AG04449 (cell line): ENCODE data around the gene RHOU.

ENCODE experiments used
- CTCF ChIA-PET: fragments of 350-600 bp; formaldehyde crosslinking; extraction: SDS; loops from one replicate; lab custom pipeline; 2021; ENCODE audit warnings: antibody characterized with exemption; lab: Yijun Ruan, JAX
- POLR2A ChIA-PET: fragments of 400-600, 350-600 bp; formaldehyde crosslinking; extraction: SDS; loops from one replicate; lab custom pipeline; 2020; ENCODE audit warnings: antibody characterized with exemption, inconsistent platforms; lab: Yijun Ruan, JAX
- DNase-seq: peaks from one replicate; pipeline ENCODE4 v3.0.0-alpha.2; 2010; ENCODE audit warnings: low read depth, low spot score
- H3K4me3 ChIP-seq: 2 replicates; pipeline ENCODE4 v1.5.1; 2011; ENCODE audit warnings: low read depth, mild to moderate bottlenecking, control low read depth, low read length
- TF ChIP-seq, protein P1 (sequence below): IDR thresholded peaks from one replicate; pipeline ENCODE4 v1.5.1; 2011; ENCODE audit warnings: mild to moderate bottlenecking, moderate library complexity, low read length, control low read depth, inconsistent platforms; ENCODE audit not compliant: insufficient read depth; ENCODE audit errors: missing control alignments

The RHOU gene

GRCh38 chr1:228752258-228752657 lies 17.0 kb downstream of the RHOU start:
- CTCF ChIA-PET, result interaction anchor here (2.0 kb wide), 1 partner anchor 88 kb away, joined by 5 read pairs; no protein-coding TSS in a partner anchor

DNA sequence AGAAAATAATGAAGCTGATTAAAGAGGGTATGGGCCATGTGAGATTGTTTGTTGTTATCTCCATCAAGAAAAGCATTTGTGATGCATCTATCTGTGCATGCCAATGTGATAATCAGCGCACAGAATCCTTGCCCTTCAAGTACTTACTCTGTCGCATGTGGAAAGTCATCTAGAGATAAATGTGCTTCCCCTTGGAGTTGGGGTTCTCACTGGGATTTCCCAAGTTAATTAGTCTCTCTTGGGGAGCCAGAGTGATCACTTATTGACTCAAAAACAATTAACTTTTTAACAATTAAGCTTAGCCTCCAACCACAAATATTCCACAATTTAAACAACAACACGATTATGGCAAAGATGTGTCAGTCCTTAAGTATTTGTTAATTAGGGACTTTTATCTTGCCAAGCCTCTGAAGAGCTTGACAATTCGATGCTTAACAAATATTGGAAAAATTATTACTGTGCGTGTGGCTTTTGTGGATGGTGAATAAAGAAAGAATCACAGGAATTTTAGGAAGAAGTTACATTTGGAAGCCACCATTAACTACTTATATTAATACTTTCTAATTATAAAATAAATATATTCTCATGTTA lies 17.5 kb downstream of the RHOU start:
- DNase-seq, result no peak
- no peak overlapping the region for H3K4me3 ChIP-seq
- POLR2A ChIA-PET, result no interaction called here
- CTCF ChIA-PET, result interaction anchor here (2.0 kb wide), 1 partner anchor 89 kb away, joined by 5 read pairs; no protein-coding TSS in a partner anchor
- TF ChIP-seq, protein P1, sequence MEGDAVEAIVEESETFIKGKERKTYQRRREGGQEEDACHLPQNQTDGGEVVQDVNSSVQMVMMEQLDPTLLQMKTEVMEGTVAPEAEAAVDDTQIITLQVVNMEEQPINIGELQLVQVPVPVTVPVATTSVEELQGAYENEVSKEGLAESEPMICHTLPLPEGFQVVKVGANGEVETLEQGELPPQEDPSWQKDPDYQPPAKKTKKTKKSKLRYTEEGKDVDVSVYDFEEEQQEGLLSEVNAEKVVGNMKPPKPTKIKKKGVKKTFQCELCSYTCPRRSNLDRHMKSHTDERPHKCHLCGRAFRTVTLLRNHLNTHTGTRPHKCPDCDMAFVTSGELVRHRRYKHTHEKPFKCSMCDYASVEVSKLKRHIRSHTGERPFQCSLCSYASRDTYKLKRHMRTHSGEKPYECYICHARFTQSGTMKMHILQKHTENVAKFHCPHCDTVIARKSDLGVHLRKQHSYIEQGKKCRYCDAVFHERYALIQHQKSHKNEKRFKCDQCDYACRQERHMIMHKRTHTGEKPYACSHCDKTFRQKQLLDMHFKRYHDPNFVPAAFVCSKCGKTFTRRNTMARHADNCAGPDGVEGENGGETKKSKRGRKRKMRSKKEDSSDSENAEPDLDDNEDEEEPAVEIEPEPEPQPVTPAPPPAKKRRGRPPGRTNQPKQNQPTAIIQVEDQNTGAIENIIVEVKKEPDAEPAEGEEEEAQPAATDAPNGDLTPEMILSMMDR, result no peak

More at GRCh38 chr1:228752258-228752657, 17.0 kb downstream of the RHOU start:
- POLR2A ChIA-PET, result no interaction called here
- H3K4me3 ChIP-seq, result no peak overlapping the region
- no peak for DNase-seq
- TF ChIP-seq, protein P1, result no peak

GRCh38 chr1:228753287-228753686 lies 18.0 kb downstream of the RHOU start:
- ChIA-PET CTCF (interaction anchor here (1.2 to 2.0 kb wide), 3 partner anchors 18 to 474 kb away, joined by 3 to 5 read pairs (median 4); partner anchors contain the start of gene RHOU), POLR2A (no interaction called here)
- TF ChIP-seq, protein P1, result no peak
- no peak overlapping the region for H3K4me3 ChIP-seq
- no peak for DNase-seq

DNA sequence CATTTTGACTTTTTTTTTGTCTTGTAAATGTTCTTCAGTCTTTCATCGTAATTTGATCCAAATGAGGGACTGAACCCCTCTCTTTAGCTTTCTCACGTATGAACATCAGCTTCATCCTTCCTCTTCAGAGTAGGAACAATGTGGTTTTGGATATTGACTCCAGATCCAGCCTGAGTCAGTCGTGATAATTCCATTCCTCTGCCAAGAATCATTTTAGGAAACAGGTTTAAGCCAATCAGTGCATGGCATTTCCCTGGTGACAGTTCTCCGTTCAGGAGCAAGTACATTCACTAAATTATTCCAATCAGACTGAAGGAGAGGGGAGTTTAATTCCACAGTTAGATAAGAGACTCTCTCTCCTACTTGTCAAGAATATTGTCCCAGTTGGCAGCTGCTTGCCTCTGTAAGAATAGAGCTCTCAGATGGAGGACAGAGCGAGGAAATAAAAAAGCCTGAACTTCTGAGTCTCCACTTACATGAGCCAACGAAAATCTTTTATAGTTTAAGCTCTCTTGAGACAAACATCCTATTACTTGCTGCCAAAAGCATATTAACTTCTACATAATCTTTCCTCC lies 18.6 kb downstream of the RHOU start:
- DNase-seq, result no peak
- ChIA-PET CTCF (interaction anchor here (0.6 to 2.0 kb wide), 4 partner anchors 19 to 475 kb away, joined by 3 to 5 read pairs (median 4); partner anchors contain the start of gene RHOU), POLR2A (no interaction called here)
- no peak overlapping the region for H3K4me3 ChIP-seq
- TF ChIP-seq, protein P1, result no peak

- TF ChIP-seq, protein P1, result no peak
- POLR2A ChIA-PET, result no interaction called here
- DNase-seq, result no peak
- CTCF ChIA-PET, result interaction anchor here (1.2 to 1.3 kb wide), 2 partner anchors 20 to 473 kb away, joined by 3 to 4 read pairs; partner anchors contain the start of gene RHOU
- no peak overlapping the region for H3K4me3 ChIP-seq
These were observed 19.5 kb downstream of the RHOU start for GRCh38 chr1:228754646-228755268.

DNA sequence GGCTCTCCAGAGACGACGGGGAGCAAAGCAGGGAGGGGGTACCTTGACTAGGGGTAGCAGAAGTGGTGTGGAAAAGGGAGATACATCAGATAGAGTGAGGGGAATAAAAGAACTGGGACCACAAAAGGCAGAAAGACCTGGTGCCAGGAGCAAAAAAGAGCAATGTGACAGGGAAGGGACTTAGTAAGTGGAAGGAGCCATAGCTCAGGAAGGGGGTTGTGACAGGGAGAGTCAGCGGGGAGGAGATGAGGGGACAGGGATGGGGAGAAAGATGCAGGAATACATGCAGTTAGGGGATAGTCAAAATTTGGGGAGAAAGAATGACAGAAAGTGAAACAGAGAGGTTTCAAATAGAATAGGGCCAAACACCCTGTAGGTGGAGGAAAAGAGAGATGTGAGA lies 20.5 kb downstream of the RHOU start:
- DNase-seq, result no peak
- H3K4me3 ChIP-seq, result no peak overlapping the region
- TF ChIP-seq, protein P1, result no peak
- CTCF ChIA-PET, result no interaction called here
- POLR2A ChIA-PET, result no interaction called here
